Left lung (tissue), 10 donors: ENCODE results near the gene CDCA5. TPM values are rescaled to one million over a fixed set of nuclear protein-coding genes. Genes with fewer than 3 reads are reported as not detected.
A peak's percentile ranks its signal among the peaks of the same experiment; 100 is the strongest.

Source experiments
- ATAC-seq: fragments of 200-7000 bp; cut with Tn5 transposase; one replicate; pipeline ENCODE4 v1.9.1; 2020; ENCODE audit warnings: moderate library complexity
- DNase-seq, 4 donors: peaks; one replicate each; pipeline ENCODE4 v3.0.0-alpha.2; 2013 to 2020
- H3K27ac ChIP-seq, 2 donors: fragments of 200-600 bp; sonication (generic) in 1 of 2; one replicate each; pipeline versions ENCODE4 v1.5.0 to v1.8.0; 2020 to 2021
- H3K27me3 ChIP-seq, 2 donors: fragments of 200-600 bp; sonication (generic) in 1 of 2; one replicate each; pipeline versions ENCODE4 v1.5.0 to v1.8.0; 2020 to 2021
- H3K36me3 ChIP-seq, 2 donors: fragments of 200-600 bp; sonication (generic) in 1 of 2; one replicate each; pipeline versions ENCODE4 v1.5.0 to v1.8.0; 2020 to 2021
- H3K4me1 ChIP-seq, 2 donors: fragments of 200-600 bp; one replicate each; pipeline ENCODE4 v1.8.0; 2021
- H3K4me3 ChIP-seq, 2 donors: fragments of 200-600 bp; sonication (generic) in 1 of 2; one replicate each; pipeline versions ENCODE4 v1.5.0 to v1.8.0; 2020 to 2021; ENCODE audit warnings: mild to moderate bottlenecking in 1 of 2
- H3K9me3 ChIP-seq, 2 donors: fragments of 200-600 bp; sonication (generic) in 1 of 2; one replicate each; pipeline versions ENCODE4 v1.5.0 to v1.8.0; 2020 to 2021
- CTCF ChIP-seq, 2 donors: fragments of 200-600 bp; sonication (generic) in 1 of 2; IDR thresholded peaks; one replicate each; pipeline versions ENCODE4 v1.5.0 to v1.8.0; 2021; ENCODE audit warnings: antibody characterized with exemption in 2 of 2
- intact Hi-C, 2 donors: fragments of 100-400 bp; cut with DNase I; formaldehyde crosslinking; loops; one replicate each; pipeline versions ENCODE4 v1.11.2 to v1.14.2; 2022
- polyA plus RNA-seq, 6 donors: library from polyadenylated mRNA; unstranded; fragments of 120-200 nt; gene quantifications; one replicate each; pipeline ENCODE4 v1.2.1, GENCODE V29; 2013; ENCODE audit not compliant: insufficient read length in 6 of 6
- total RNA-seq, 2 donors: library from RNA; stranded (reverse); fragmentation: NEBNext Ultra II Directional; extraction: Animal tissue kit (Norgen Biotek cat#: 25700); gene quantifications; one replicate each; pipeline ENCODE4 v1.2.1, GENCODE V29; 2021
- donor health status: DM: no; HTN: yes; CAD: no.
- donor health status: DM: no; HTN: no; CAD: no.

CDCA5 gene
- total and polyA plus RNA-seq, 8 donors, result 7.1 to 27.9 (median 14.5) TPM

GRCh38 chr11:65111744-65112545, 28.1 kb upstream of the CDCA5 start, which contains the start of gene TM7SF2:
TSS of gene TM7SF2 (plus strand) at chr11:65111872. CDS start at chr11:65112016, 144 bp downstream.
- H3K4me3 ChIP-seq, result peak within 1 kb of the TSS; percentile 44 to 54
- TF ChIP-seq CTCF (IDR thresholded peaks at IDR 0.05), result peak in 1 of 2 donors; percentile 10
- H3K36me3 ChIP-seq, result peaks cover 0 to 40% of the 10 kb centered on the region in 2 donors
- H3K9me3 ChIP-seq, result no peaks in the 10 kb centered on the region
- peak; percentile 72 to 99 (median 93) for DNase-seq
- H3K4me1 ChIP-seq, result peaks cover 25 to 51% of the 10 kb centered on the region in 2 donors
- peak; percentile 88 for ATAC-seq
- intact Hi-C loops, result no loop called here
- H3K27me3 ChIP-seq, result peaks cover 0 to 15% of the 10 kb centered on the region in 2 donors
- peak within 1 kb of the TSS in 1 of 2 donors; percentile 24 for H3K27ac ChIP-seq

GRCh38 chr11:65111159-65111743, 27.4 kb upstream of the CDCA5 start:
- Histone ChIP-seq H3K36me3 (peaks cover 0 to 42% of the 10 kb centered on the region in 2 donors), H3K27ac (peak overlapping the region in 1 of 2 donors; percentile 19), H3K27me3 (peaks cover 0 to 15% of the 10 kb centered on the region in 2 donors), H3K4me1 (peaks cover 18 to 44% of the 10 kb centered on the region in 2 donors), H3K9me3 (no peaks in the 10 kb centered on the region), H3K4me3 (peak overlapping the region in 1 of 2 donors; percentile 54)
- no peak for TF ChIP-seq CTCF (IDR thresholded peaks at IDR 0.05)
- DNase-seq (no peak), ATAC-seq (no peak)
- intact Hi-C loops, result no loop called here

GRCh38 chr11:65110354-65110861, 26.6 kb upstream of the CDCA5 start:
- intact Hi-C loops, result no loop called here
- peak overlapping the region in 1 of 2 donors; percentile 19 for H3K27ac ChIP-seq
- TF ChIP-seq CTCF (IDR thresholded peaks at IDR 0.05), result peak; percentile 99

GRCh38 chr11:65109231-65110198, 25.7 kb upstream of the CDCA5 start:
- Histone ChIP-seq H3K27me3 (peaks cover 0 to 15% of the 10 kb centered on the region in 2 donors), H3K36me3 (peaks cover 0 to 41% of the 10 kb centered on the region in 2 donors), H3K4me1 (peaks cover 17 to 40% of the 10 kb centered on the region in 2 donors), H3K4me3 (no peak overlapping the region), H3K9me3 (no peaks in the 10 kb centered on the region), H3K27ac (no peak overlapping the region)
- no peak for DNase-seq
- no peak for TF ChIP-seq CTCF (IDR thresholded peaks at IDR 0.05)
- ATAC-seq, result no peak
- intact Hi-C loops, result no loop called here

More at GRCh38 chr11:65110354-65110861, 26.6 kb upstream of the CDCA5 start:
- peak; percentile 72 to 93 (median 83) for DNase-seq
- peaks cover 17 to 36% of the 10 kb centered on the region in 2 donors for H3K4me1 ChIP-seq
- H3K4me3 ChIP-seq, result no peak overlapping the region
- ATAC-seq, result peak; percentile 68
- peaks cover 0 to 15% of the 10 kb centered on the region in 2 donors for H3K27me3 ChIP-seq
- peaks cover 0 to 37% of the 10 kb centered on the region in 2 donors for H3K36me3 ChIP-seq
- H3K9me3 ChIP-seq, result no peaks in the 10 kb centered on the region
